HG02938 (cell line): Measurements from ENCODE around the gene FLYWCH1.

ENCODE experiments used
- ATAC-seq: cut with Tn5 transposase; IDR thresholded peaks from one replicate; pipeline ENCODE4 v1.9.1; 2021; ENCODE audit warnings: mild to moderate bottlenecking, moderate library complexity; ENCODE audit not compliant: unreplicated experiment

Gene FLYWCH1

DNA sequence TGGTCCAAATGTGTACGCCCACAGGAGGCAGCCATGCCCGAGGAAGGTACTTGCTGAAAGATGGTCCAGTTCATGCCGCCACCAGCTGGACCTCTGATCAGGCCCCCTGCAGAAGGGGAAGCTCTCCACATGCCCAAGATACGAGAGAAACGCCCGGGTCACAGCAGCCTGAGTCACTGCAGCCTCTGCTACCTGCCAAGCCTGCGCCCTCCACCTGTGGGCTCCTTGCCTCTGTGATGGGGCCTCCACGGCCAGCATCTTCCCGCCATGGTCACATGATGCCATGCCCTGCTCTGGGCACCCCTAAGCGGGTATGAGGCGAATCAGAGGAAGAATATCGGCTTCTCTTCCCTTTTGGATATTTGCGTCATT, 38.6 kb downstream of the FLYWCH1 start:
- ATAC-seq = no peak

DNA sequence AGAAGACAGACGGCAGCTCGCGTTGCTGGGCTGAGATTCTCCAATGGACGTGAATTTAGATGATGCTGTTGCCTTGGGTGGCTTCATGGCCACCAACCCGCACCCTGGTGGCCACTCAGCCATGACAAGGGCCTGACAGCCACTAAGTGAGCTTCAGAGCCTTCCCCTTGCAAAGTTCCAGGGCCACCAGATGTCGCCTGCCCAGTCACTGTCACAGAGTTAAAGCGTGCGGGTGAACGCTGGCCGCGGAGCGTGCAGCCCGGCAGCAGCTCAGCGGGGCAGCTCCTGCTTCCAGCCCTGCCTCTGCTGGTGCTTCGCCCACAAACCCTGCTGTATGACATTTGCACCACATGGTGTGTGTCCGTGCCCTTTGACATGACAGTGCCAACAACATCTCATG, 39.0 kb downstream of the FLYWCH1 start:
- ATAC-seq = no peak

- ATAC-seq = no peak
Measured at GRCh38 chr16:2952679-2953078, 40.9 kb downstream of the FLYWCH1 start.

DNA sequence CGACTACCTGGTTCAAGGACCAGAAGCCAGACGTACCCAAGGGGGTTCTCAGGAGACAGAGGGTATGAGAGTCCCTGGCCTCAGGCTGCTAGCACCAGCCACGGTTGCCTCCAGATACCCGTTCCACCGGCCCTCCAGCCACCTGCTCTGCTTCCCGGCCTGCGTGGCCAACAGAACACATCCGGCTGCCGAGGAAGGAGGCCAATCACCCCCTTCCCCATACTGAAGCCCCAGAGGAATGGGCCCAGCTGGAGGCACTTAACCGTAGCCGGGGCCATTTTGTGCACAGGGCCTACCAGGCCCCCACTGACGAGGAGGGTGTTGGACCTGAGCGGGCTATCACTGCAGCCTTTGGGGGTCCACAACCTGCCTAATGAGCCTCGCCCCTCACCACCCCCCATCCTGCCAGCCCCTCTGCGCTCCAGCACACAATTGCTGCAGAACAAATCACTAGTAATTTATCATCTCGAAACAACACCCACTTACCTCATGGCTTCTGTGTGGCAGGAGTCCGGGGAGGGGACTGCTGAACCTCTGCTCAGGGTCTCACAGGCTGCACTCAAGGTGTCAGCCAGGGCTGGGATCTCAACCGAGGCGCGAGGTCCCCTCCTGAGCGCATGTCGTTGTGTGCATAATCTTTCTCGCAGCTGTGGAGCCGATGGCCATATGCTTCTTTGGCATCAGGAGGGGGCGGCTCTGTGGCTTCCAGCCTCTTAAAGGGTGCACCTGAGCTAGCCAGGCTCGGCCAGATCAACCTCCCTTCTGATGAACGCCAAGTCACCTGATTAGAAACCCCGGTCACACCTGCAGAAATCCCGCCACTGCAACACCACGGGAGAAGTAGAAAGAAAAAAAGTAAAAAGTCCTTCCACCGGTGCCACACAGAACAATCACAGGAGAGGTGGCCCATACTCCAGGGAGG, 42.2 kb downstream of the FLYWCH1 start:
- ATAC-seq = no peak

DNA sequence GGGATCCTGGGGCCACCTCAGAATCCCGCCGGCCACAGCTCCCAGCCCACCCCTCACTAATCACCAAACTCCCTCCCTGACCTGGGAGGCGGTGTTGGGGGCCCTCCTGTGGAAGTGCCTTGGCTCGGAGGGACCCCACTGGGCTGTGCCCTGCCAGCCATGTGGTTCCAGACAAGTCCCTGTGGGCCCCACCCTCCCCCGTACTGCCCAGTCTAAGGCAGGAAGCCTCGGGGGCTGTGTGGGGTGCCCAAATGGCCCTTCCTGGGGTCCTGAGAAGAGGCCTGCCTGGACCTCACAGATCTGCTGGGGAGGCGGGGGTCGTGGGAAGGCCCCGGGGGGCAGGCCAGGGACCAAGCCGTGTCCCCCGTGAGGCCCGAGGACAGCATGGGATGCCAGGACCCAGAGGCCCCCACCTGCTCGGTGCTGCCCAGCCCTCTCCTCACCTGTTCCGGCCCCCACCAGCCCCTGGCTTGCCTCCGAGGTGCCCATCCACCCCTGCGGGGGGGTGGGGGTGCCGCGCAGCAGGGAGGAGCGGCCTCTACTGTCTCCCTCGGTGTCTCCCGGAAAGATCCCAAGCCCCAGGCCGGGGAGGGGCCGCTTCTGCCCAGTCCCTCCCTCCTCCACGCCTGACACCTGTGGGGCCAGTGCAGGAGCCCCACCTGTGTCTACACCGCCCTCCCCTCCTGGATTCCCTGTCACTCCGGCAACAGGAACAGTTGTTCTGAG, 43.1 kb downstream of the FLYWCH1 start:
- ATAC-seq = no peak

DNA sequence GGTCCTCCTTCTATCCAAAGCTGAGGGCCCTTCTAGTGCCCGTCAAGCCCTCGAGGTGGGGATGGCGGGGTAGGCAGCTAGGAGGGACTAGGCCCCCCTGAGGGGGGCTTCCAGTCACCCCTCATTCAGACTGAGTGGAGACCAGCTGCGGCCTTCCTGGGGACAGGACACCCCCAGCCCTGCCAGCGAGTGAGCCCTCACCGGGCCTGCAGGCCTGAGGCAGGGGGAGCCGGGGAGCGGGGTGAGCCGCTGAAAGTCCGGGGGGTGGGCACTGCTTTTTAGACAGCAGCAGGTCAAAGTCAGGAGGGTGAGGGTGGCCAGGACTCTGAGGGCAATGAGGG, 43.7 kb downstream of the FLYWCH1 start:
- ATAC-seq = no peak

GRCh38 chr16:2955779-2956578, 44.2 kb downstream of the FLYWCH1 start:
- ATAC-seq = no peak

DNA sequence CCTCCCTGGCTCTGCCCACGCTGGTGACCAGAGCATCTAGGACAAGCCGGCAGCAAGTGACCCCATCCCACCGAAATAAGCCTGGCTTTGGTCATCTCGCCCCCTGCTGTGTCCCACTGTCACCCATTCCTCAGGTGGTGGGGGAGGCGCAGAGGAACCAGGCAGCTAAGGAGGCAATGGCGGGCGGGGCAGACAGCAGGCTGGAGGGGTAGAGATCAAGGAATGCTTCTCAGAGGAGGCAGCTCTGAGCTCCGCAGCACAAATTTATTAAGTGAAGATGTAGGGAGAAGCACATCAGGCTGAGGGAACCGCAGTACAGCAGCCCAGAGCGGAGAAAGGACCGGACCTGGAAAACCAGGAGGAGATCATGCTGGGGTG, 44.8 kb downstream of the FLYWCH1 start:
- ATAC-seq = no peak

GRCh38 chr16:2959206-2959605, 47.5 kb downstream of the FLYWCH1 start:
- ATAC-seq = no peak

- no peak for ATAC-seq
Measured at GRCh38 chr16:2960183-2961010, 48.7 kb downstream of the FLYWCH1 start.

- no peak for ATAC-seq
Measured at GRCh38 chr16:2962334-2963073, 50.8 kb downstream of the FLYWCH1 start.

- ATAC-seq = no peak
Measured at GRCh38 chr16:2963074-2963722, 51.5 kb downstream of the FLYWCH1 start.

DNA sequence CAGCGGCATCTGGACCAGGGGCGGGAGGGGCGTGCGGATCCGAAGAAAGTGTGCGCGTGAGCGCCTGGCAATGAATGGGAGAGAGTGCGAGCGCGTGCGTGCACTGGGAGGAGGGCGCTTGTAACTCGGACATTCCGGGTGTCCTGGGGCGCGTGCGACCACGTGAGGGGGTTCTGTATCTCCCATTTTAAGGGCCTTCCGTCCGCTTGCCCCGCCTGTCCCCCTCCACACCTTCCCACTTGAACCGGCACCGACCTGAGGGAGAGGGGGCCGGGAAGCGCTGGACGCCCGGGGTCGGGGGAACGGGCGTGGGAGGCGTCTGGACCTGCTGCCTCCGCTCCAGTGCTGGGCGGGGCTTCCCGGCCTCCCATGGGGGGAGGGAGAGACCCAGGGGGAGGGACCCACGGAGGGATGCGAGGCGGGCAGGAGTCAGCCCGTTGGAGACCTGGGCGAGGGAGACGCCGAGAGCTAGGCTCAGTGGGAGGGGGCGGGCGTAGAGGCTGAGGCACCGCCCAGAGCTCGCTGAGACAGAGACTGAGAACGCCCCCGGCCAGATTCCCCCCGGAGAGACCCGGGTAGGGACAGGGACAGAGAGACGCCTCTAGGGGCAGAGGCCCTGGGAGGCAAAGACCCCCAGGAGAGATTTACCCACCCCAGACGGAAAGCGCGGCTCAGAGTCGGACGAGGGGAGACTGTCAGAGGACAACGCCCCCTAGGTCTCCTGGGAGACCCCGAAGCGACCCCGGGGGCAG, 52.2 kb downstream of the FLYWCH1 start, which contains the start of gene KREMEN2:
Gene KREMEN2 (plus strand): TSS at position 553 of the 752 bp plus-strand sequence. CDS start 246 bp downstream, outside the sequence.
- no peak for ATAC-seq

DNA sequence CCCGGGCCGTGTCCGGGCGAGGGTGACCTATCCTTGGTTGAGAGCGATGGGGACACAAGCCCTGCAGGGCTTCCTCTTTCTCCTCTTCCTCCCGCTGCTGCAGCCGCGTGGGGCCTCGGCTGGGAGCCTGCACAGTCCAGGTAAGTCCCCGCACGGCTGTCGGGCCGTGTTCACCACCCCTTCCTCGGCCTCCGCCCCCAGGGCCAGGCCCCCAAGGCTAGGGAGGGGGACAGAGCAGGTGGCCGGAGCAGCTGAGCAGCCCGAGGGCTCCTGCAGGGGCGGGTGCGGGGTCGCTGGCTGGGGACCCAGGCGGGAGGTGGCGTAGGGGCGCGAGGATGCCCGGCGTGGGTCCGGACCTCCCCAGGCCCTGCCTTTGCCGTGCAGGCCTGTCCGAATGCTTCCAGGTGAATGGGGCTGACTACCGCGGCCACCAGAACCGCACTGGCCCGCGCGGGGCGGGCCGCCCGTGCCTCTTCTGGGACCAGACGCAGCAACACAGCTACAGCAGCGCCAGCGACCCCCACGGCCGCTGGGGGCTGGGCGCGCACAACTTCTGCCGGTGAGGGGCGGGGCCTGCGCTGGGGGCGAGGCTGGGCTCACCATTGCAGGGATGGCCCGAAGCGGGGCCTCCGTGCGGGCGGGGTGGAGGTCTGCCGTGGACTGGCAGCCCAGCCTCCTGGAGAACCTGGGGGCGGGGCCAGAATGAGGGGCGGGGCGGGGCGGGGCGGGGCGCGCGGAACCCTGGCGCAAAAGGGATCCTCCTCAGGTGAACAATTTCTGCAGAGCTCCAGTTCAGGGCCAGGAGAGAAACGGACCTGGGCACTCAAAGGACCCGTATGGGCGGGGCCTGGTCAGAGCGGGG, 53.0 kb downstream of the FLYWCH1 start:
- ATAC-seq = no peak

GRCh38 chr16:2966043-2966807, 54.5 kb downstream of the FLYWCH1 start:
- ATAC-seq = no peak

DNA sequence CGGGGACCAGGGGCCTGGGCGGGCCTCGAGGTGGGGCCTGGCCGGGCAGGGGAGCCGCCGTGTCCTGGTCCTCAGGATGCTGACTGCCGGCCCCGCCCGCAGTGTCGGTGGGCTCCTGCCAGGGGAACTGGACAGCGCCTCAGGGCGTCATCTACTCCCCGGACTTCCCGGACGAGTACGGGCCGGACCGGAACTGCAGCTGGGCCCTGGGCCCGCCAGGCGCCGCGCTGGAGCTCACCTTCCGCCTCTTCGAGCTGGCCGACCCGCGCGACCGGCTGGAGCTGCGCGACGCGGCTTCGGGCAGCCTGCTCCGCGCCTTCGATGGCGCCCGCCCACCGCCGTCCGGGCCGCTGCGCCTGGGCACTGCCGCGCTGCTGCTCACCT, 55.1 kb downstream of the FLYWCH1 start:
- ATAC-seq = no peak

DNA sequence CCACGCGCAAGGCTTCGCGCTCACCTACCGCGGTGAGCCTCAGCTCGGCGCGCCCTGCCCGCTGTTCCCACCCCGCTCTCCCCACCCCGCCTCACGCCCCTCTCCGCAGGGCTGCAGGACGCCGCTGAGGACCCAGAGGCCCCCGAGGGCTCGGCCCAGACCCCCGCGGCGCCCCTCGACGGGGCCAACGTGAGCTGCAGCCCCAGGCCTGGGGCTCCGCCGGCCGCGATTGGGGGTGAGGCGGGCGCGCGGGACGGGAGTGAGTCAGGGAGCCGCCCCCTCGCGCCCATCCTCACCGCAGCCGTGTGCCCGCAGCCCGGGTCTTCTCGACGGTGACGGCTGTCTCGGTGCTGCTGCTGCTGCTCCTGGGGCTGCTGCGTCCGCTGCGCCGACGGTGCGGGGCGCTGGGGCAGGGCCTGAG, 55.5 kb downstream of the FLYWCH1 start:
- no peak for ATAC-seq
